HL-60 (cell line): ENCODE measurements around the gene DAB2IP.

Experiments used
- DNase-seq, 2 experiments: peaks; one replicate each; pipeline ENCODE4 v3.0.0-alpha.2; 2010 to 2020; ENCODE audit warnings: low read depth in 1 of 2, low spot score in 1 of 2
- H3K27ac ChIP-seq: fragments of 250-450 bp; sonication (Bioruptor Pico); replicated peaks from 2 replicates; pipeline ENCODE4 v1.5.1; 2020; ENCODE audit warnings: mild to moderate bottlenecking, moderate library complexity
- H3K27me3 ChIP-seq: fragments of 250-450 bp; sonication (Bioruptor Pico); 2 replicates; pipeline ENCODE4 v1.5.1; 2021; ENCODE audit warnings: mild to moderate bottlenecking, moderate library complexity; ENCODE audit not compliant: insufficient read depth, poor library complexity, severe bottlenecking
- H3K4me3 ChIP-seq: replicated peaks from 2 replicates; pipeline ENCODE4 v1.5.1; 2011; ENCODE audit warnings: mild to moderate bottlenecking, control low read depth, low read length; ENCODE audit not compliant: insufficient read depth
- GABPA ChIP-seq: IDR thresholded peaks from 2 replicates; pipeline ENCODE4 v1.6.1; 2012; ENCODE audit warnings: low read depth
- POLR2AphosphoS5 ChIP-seq: IDR thresholded peaks from 2 replicates; pipeline ENCODE4 v1.6.1; 2012; ENCODE audit warnings: low read depth
- SPI1 ChIP-seq: IDR thresholded peaks from 2 replicates; pipeline ENCODE4 v1.6.1; 2012; ENCODE audit warnings: low read depth, mild to moderate bottlenecking, borderline replicate concordance
- TF ChIP-seq, protein P1 (sequence below): IDR thresholded peaks from 2 replicates; pipeline ENCODE4 v1.6.1; 2012; ENCODE audit warnings: low read depth; ENCODE audit not compliant: insufficient replicate concordance
- TF ChIP-seq, protein P2 (sequence below): IDR thresholded peaks from one replicate; pipeline ENCODE4 v1.5.1; 2011; ENCODE audit warnings: low read length, control low read depth, inconsistent platforms; ENCODE audit not compliant: insufficient read depth

The DAB2IP gene

DNA sequence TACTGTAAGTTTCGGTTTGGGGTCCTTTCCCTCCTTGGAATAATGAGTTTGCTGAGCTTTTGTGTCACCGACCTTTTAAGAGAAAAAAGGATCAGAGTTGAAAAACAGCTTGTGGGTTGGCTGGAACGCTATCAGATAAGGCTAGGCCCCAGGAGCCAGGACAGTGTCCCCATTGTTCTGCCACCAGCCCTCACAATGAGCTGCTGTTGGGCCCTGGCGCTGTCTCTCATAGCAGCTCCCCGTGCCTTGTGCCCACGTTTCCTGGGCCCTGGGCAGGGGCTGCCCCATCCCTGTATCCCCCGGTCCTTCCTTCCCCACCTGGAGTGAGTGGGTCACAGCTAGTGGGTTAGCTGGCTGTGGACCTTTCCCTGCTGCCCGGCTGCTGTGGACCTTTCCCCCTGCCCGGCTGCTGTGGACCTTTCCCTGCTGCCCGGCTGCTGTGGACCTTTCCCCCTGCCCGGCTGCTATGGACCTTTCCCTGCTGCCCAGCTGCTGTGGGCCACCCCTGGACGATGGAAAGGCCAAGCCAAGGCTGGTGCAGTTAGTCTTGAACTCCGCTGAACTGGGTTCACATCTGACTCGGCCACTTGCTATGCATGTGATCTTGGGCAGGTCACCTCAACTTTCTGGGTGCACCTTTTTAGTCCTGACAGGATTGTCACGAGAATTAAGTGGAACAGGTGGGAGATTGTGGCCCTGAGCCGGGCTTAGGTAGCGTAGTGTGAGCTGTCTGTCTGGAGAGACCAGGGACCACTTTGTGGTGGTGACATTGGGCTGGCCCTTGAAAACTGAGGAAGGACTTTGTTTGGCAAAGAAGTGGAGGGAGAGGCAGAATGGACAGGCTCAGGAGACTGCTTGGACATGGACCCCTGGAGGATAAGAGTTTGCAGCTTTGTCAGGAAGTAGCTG lies 99.5 kb downstream of the DAB2IP start:
- DNase-seq = no peak
- Histone ChIP-seq H3K4me3 (no peak overlapping the region), H3K27ac (no peak overlapping the region), H3K27me3 (no peaks in the 10 kb centered on the region)
- TF ChIP-seq GABPA = no peak
- TF ChIP-seq, protein P1, sequence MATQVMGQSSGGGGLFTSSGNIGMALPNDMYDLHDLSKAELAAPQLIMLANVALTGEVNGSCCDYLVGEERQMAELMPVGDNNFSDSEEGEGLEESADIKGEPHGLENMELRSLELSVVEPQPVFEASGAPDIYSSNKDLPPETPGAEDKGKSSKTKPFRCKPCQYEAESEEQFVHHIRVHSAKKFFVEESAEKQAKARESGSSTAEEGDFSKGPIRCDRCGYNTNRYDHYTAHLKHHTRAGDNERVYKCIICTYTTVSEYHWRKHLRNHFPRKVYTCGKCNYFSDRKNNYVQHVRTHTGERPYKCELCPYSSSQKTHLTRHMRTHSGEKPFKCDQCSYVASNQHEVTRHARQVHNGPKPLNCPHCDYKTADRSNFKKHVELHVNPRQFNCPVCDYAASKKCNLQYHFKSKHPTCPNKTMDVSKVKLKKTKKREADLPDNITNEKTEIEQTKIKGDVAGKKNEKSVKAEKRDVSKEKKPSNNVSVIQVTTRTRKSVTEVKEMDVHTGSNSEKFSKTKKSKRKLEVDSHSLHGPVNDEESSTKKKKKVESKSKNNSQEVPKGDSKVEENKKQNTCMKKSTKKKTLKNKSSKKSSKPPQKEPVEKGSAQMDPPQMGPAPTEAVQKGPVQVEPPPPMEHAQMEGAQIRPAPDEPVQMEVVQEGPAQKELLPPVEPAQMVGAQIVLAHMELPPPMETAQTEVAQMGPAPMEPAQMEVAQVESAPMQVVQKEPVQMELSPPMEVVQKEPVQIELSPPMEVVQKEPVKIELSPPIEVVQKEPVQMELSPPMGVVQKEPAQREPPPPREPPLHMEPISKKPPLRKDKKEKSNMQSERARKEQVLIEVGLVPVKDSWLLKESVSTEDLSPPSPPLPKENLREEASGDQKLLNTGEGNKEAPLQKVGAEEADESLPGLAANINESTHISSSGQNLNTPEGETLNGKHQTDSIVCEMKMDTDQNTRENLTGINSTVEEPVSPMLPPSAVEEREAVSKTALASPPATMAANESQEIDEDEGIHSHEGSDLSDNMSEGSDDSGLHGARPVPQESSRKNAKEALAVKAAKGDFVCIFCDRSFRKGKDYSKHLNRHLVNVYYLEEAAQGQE = no peak
- TF ChIP-seq, protein P2, sequence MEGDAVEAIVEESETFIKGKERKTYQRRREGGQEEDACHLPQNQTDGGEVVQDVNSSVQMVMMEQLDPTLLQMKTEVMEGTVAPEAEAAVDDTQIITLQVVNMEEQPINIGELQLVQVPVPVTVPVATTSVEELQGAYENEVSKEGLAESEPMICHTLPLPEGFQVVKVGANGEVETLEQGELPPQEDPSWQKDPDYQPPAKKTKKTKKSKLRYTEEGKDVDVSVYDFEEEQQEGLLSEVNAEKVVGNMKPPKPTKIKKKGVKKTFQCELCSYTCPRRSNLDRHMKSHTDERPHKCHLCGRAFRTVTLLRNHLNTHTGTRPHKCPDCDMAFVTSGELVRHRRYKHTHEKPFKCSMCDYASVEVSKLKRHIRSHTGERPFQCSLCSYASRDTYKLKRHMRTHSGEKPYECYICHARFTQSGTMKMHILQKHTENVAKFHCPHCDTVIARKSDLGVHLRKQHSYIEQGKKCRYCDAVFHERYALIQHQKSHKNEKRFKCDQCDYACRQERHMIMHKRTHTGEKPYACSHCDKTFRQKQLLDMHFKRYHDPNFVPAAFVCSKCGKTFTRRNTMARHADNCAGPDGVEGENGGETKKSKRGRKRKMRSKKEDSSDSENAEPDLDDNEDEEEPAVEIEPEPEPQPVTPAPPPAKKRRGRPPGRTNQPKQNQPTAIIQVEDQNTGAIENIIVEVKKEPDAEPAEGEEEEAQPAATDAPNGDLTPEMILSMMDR = no peak

DNA sequence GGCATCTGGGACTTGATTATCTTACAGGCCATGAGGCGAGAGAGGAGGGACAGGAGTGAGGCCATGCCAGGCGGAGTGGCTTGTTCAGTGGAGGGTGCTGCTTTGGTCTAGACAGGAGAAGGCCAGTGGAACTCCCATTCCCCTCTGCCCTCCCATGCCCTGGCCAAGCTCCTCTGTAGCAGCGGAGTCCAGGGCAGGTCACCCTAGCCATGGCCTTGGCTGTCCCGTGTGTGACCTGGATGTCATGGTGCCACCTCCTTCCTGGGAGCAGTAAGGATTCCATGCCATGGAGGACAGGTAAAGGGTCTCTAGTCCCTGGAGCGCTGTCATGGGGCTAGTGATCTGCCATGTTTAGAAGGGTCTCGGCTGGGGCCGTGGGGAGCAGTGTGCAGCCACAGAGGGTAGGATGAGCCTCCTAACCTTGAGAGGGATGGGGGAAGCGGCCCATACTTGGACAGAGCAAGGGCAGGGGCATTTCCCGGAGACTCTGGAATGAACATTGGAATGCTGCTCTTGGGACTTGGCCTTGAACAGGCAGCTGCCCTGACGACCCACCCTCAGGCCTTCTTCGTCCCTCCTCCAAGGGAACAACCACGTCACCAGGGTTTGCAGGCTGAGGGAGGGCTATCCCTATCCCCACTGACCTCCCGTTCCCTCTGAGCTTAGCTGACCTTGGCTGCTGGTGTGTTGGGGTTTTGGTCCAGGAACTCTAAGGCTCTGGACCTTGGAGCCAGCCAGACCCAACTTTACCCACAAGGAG lies 100.4 kb downstream of the DAB2IP start:
- TF ChIP-seq SPI1 (no peak), GABPA (no peak), POLR2AphosphoS5 (no peak)
- TF ChIP-seq, protein P2 = no peak
- TF ChIP-seq, protein P1 = no peak
- Histone ChIP-seq H3K4me3 (no peak overlapping the region), H3K27me3 (no peaks in the 10 kb centered on the region), H3K27ac (no peak overlapping the region)
- no peak for DNase-seq

DNA sequence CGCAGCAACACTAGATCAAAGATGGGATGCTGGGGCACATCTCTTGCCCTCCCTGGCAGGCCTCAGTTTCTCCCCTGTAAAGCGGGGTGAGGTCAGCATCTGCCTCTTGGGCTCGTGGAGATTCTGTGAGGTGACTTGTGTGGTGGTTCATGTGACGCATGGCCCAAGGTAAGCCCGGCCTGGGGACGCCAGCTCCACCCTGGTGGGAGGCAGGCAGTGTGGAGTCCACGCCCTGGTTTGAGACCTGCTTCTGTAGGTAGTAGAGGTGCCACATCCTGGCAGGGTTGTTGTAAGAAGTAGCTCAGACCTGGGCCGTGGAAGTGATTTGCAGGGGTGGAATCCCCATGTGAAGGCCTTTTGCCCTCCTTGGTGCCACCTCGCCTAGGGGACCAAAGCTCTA lies 101.5 kb downstream of the DAB2IP start:
- DNase-seq = no peak
- Histone ChIP-seq H3K27me3 (no peaks in the 10 kb centered on the region), H3K27ac (no peak overlapping the region), H3K4me3 (no peak overlapping the region)
- TF ChIP-seq POLR2AphosphoS5 (no peak), SPI1 (no peak), GABPA (no peak)
- TF ChIP-seq, protein P1 = no peak
- TF ChIP-seq, protein P2 = no peak
